Measurements from ENCODE around the gene ADAMTS6. TPM values are rescaled to one million over a fixed set of nuclear protein-coding genes. Genes with fewer than 3 reads are reported as not detected.
A peak's percentile ranks its signal among the peaks of the same experiment; 100 is the strongest.

ADAMTS6 gene
- polyA plus RNA-seq, 1 donor = 2.3 TPM

- Histone ChIP-seq H3K9me3 (ENCODE audit: control insufficient read depth, low read depth, low read length) (no peaks in the 10 kb centered on the region), H3K27me3 (ENCODE audit: control insufficient read depth, insufficient read depth, low read length) (no peaks in the 10 kb centered on the region), H3K4me1 (ENCODE audit: control insufficient read depth, insufficient read depth, low read length) (peaks cover 11% of the 10 kb centered on the region), H3K27ac (ENCODE audit: low read length) (no peak overlapping the region), H3K36me3 (ENCODE audit: control insufficient read depth, insufficient read depth, low read length) (no peaks in the 10 kb centered on the region), H3K4me3 (ENCODE audit: low read length) (no peak overlapping the region)
- no CpG with 5 or more reads among the region's 9 CpGs for WGBS (ENCODE audit: insufficient coverage, low lambda C conversion rate)
- DNase-seq = peak; percentile 45 to 59
These were observed 380.6 kb downstream of the ADAMTS6 start for GRCh38 chr5:65100911-65101631.

Other genes starting within 250 kb of the ADAMTS6 start
- 19.0 TPM for gene CENPK, start 81.2 kb upstream of the ADAMTS6 start, polyA plus RNA-seq
- gene PPWD1, start 81.4 kb upstream of the ADAMTS6 start, polyA plus RNA-seq = 72.7 TPM
- gene TRIM23, start 142.4 kb upstream of the ADAMTS6 start, polyA plus RNA-seq = 13.4 TPM
- 6.1 TPM for gene SHLD3, start 143.1 kb upstream of the ADAMTS6 start, polyA plus RNA-seq
- 22.4 TPM for gene TRAPPC13, start 143.1 kb upstream of the ADAMTS6 start, polyA plus RNA-seq
- gene SGTB, start 240.2 kb upstream of the ADAMTS6 start, polyA plus RNA-seq = 4.3 TPM
- 11.8 TPM for gene NLN, start 240.3 kb upstream of the ADAMTS6 start, polyA plus RNA-seq